GM23338 (cell line): ENCODE data around the gene NF1.

Experiments used
- JUNB ChIP-seq: IDR thresholded peaks from one replicate; pipeline ENCODE4 v1.6.1; 2016; ENCODE audit warnings: antibody characterized with exemption; ENCODE audit not compliant: unreplicated experiment
- POLR2AphosphoS5 ChIP-seq: IDR thresholded peaks from 2 replicates; pipeline ENCODE4 v1.6.1; 2016; ENCODE audit warnings: antibody characterized with exemption, low read depth
- TF ChIP-seq, protein P1 (sequence below), 2 experiments: fragments of 200-600 bp in 1 of 2; sonication (generic) in 1 of 2; conservative IDR thresholded peaks; 2 replicates each; pipeline versions ENCODE4 v1.5.1 to v1.6.1; 2016 to 2017; ENCODE audit warnings: antibody characterized with exemption in 2 of 2, low read depth in 2 of 2, mild to moderate bottlenecking in 2 of 2, moderate library complexity in 1 of 2
- TF ChIP-seq, protein P2 (sequence below): IDR thresholded peaks from one replicate; pipeline ENCODE4 v1.6.1; 2018; ENCODE audit warnings: antibody characterized with exemption; ENCODE audit not compliant: unreplicated experiment

DNA sequence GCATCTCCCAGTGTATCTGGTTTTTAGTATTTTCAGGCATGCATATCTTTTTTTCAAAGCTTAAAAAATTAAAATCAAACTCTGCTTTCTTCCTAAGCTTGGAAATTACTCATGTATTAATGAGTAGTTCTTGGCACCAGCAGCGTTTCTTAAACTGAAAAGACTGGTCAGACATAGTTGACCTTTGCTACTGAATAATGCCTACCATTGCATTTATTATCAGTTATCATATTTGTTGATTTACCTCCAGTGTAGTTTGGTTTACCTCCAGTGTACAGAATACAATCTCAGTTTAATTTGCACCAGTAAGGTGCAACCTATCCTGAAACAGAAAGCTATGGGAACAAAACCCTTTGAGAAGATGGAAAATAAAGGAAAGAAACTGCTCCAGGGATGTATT lies 261.2 kb downstream of the NF1 start:
- TF ChIP-seq, protein P1, sequence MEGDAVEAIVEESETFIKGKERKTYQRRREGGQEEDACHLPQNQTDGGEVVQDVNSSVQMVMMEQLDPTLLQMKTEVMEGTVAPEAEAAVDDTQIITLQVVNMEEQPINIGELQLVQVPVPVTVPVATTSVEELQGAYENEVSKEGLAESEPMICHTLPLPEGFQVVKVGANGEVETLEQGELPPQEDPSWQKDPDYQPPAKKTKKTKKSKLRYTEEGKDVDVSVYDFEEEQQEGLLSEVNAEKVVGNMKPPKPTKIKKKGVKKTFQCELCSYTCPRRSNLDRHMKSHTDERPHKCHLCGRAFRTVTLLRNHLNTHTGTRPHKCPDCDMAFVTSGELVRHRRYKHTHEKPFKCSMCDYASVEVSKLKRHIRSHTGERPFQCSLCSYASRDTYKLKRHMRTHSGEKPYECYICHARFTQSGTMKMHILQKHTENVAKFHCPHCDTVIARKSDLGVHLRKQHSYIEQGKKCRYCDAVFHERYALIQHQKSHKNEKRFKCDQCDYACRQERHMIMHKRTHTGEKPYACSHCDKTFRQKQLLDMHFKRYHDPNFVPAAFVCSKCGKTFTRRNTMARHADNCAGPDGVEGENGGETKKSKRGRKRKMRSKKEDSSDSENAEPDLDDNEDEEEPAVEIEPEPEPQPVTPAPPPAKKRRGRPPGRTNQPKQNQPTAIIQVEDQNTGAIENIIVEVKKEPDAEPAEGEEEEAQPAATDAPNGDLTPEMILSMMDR (conservative IDR thresholded peaks at IDR 0.05; ENCODE audit: low read depth in 2 of 2), result no peak
- no peak for TF ChIP-seq POLR2AphosphoS5
- TF ChIP-seq, protein P2, sequence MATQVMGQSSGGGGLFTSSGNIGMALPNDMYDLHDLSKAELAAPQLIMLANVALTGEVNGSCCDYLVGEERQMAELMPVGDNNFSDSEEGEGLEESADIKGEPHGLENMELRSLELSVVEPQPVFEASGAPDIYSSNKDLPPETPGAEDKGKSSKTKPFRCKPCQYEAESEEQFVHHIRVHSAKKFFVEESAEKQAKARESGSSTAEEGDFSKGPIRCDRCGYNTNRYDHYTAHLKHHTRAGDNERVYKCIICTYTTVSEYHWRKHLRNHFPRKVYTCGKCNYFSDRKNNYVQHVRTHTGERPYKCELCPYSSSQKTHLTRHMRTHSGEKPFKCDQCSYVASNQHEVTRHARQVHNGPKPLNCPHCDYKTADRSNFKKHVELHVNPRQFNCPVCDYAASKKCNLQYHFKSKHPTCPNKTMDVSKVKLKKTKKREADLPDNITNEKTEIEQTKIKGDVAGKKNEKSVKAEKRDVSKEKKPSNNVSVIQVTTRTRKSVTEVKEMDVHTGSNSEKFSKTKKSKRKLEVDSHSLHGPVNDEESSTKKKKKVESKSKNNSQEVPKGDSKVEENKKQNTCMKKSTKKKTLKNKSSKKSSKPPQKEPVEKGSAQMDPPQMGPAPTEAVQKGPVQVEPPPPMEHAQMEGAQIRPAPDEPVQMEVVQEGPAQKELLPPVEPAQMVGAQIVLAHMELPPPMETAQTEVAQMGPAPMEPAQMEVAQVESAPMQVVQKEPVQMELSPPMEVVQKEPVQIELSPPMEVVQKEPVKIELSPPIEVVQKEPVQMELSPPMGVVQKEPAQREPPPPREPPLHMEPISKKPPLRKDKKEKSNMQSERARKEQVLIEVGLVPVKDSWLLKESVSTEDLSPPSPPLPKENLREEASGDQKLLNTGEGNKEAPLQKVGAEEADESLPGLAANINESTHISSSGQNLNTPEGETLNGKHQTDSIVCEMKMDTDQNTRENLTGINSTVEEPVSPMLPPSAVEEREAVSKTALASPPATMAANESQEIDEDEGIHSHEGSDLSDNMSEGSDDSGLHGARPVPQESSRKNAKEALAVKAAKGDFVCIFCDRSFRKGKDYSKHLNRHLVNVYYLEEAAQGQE, result no peak
- TF ChIP-seq JUNB, result no peak
